Osteocyte (in vitro differentiated cells): ENCODE measurements around the gene FBXL16. TPM values are rescaled to one million over a fixed set of nuclear protein-coding genes. Genes with fewer than 3 reads are reported as not detected.

Experiments
- DNase-seq: peaks from one replicate; pipeline ENCODE4 v3.0.0; 2021; ENCODE audit warnings: mixed read lengths; ENCODE audit not compliant: unreplicated experiment; ENCODE audit errors: extremely low spot score
- H3K27ac Mint-ChIP-seq: one replicate; pipeline ENCODE4 v1.8.0; 2021; ENCODE audit warnings: mild to moderate bottlenecking, mixed read lengths; ENCODE audit not compliant: unreplicated experiment
- H3K27me3 Mint-ChIP-seq: one replicate; pipeline ENCODE4 v1.8.0; 2021; ENCODE audit warnings: mixed read lengths; ENCODE audit not compliant: unreplicated experiment
- H3K36me3 Mint-ChIP-seq: one replicate; pipeline ENCODE4 v1.8.0; 2021; ENCODE audit warnings: mixed read lengths; ENCODE audit not compliant: unreplicated experiment
- H3K4me1 Mint-ChIP-seq: one replicate; pipeline ENCODE4 v1.8.0; 2021; ENCODE audit warnings: mixed read lengths; ENCODE audit not compliant: unreplicated experiment
- H3K4me3 Mint-ChIP-seq: one replicate; pipeline ENCODE4 v1.8.0; 2021; ENCODE audit warnings: mild to moderate bottlenecking, moderate library complexity, mixed read lengths; ENCODE audit not compliant: unreplicated experiment
- H3K9me3 Mint-ChIP-seq: one replicate; pipeline ENCODE4 v1.8.0; 2021; ENCODE audit warnings: mixed read lengths; ENCODE audit not compliant: unreplicated experiment
- total RNA-seq: library from RNA; stranded (reverse); gene quantifications from 2 replicates; pipeline ENCODE4 v1.2.1, GENCODE V29; 2021
- TF ChIP-seq, protein P1 (sequence below): fragments of 200-600 bp; sonication (generic); IDR thresholded peaks from 2 replicates; pipeline ENCODE4 v1.5.0; 2021; ENCODE audit warnings: antibody characterized with exemption, mild to moderate bottlenecking, moderate library complexity

The FBXL16 gene
- total RNA-seq, 1 donor from 2014 or later: 0.32 TPM

DNA sequence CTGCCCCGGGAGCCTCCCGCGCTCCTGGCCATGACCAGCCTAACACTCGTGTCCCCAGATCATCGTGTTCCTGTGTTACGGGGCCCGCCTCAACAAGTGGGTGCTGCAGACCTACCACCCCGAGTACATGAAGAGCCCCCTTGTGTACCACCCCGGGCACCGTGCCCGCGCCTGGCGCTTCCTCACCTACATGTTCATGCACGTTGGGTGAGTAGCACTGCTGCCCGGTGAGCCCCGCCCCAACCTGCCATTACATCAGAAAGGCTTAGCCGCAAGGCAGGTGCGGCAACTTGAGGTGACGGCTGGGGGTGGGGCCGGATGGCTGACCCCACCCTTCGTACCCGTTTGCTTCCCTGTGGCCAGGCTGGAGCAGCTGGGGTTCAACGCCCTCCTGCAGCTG, 28.7 kb downstream of the FBXL16 start:
- H3K36me3 Mint-ChIP-seq: peaks cover 10% of the 10 kb centered on the region
- no peak overlapping the region for H3K4me3 Mint-ChIP-seq

DNA sequence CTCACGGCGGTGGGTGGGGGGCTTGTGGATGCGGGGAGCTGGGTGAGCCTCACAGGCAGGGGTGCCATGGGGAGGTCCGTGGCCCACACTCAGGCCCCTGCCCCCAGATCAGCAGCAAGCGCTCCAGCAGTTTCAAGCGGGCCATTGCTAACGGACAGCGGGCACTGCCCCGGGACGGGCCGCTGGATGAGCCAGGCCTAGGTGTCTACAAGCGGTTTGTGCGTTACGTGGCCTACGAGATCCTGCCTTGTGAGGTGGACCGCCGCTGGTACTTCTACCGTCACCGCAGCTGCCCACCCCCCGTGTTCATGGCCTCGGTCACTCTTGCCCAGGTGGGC, 29.1 kb downstream of the FBXL16 start:
- H3K4me1 Mint-ChIP-seq: peaks cover 17% of the 10 kb centered on the region
- TF ChIP-seq, protein P1, sequence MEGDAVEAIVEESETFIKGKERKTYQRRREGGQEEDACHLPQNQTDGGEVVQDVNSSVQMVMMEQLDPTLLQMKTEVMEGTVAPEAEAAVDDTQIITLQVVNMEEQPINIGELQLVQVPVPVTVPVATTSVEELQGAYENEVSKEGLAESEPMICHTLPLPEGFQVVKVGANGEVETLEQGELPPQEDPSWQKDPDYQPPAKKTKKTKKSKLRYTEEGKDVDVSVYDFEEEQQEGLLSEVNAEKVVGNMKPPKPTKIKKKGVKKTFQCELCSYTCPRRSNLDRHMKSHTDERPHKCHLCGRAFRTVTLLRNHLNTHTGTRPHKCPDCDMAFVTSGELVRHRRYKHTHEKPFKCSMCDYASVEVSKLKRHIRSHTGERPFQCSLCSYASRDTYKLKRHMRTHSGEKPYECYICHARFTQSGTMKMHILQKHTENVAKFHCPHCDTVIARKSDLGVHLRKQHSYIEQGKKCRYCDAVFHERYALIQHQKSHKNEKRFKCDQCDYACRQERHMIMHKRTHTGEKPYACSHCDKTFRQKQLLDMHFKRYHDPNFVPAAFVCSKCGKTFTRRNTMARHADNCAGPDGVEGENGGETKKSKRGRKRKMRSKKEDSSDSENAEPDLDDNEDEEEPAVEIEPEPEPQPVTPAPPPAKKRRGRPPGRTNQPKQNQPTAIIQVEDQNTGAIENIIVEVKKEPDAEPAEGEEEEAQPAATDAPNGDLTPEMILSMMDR: no peak
- no peaks in the 10 kb centered on the region for H3K27me3 Mint-ChIP-seq
- H3K36me3 Mint-ChIP-seq: peaks cover 7% of the 10 kb centered on the region
- H3K4me3 Mint-ChIP-seq: no peak overlapping the region
- H3K9me3 Mint-ChIP-seq: no peaks in the 10 kb centered on the region
- no peak overlapping the region for H3K27ac Mint-ChIP-seq
- DNase-seq: no peak

More for the DNA sequence above, 28.7 kb downstream of the FBXL16 start:
- Mint-ChIP-seq H3K9me3 (no peaks in the 10 kb centered on the region), H3K27me3 (no peaks in the 10 kb centered on the region), H3K27ac (no peak overlapping the region), H3K4me1 (peaks cover 20% of the 10 kb centered on the region)
- TF ChIP-seq, protein P1: no peak
- no peak for DNase-seq

DNA sequence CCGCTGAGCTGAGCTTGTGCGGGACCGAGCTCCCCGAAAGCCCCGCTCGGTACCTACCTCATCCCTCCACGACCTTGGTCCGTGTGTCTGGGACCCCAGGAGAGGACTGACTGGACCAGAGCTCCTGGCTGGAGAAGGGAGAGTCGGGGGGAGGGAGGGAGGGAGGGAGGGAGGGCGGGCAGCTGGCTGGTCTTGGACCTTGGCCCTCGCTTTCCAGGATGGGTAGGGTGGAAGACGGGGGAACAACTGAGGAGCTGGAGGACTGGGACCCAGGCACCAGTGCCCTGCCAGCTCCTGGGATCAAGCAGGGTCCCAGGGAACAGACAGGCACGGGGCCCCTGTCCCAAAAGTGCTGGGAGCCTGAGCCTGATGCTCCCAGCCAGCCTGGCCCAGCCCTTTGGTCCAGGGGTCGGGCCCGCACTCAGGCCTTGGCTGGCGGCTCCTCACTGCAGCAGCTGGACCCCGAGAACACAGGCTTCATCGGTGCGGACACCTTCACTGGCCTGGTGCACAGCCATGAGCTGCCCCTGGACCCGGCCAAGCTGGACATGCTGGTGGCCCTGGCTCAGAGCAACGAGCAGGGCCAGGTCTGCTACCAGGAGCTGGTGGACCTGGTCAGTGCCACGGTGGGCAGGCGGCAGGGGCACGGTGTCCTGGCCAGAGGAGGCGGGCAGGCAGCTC, 29.6 kb downstream of the FBXL16 start:
- DNase-seq: no peak

DNA sequence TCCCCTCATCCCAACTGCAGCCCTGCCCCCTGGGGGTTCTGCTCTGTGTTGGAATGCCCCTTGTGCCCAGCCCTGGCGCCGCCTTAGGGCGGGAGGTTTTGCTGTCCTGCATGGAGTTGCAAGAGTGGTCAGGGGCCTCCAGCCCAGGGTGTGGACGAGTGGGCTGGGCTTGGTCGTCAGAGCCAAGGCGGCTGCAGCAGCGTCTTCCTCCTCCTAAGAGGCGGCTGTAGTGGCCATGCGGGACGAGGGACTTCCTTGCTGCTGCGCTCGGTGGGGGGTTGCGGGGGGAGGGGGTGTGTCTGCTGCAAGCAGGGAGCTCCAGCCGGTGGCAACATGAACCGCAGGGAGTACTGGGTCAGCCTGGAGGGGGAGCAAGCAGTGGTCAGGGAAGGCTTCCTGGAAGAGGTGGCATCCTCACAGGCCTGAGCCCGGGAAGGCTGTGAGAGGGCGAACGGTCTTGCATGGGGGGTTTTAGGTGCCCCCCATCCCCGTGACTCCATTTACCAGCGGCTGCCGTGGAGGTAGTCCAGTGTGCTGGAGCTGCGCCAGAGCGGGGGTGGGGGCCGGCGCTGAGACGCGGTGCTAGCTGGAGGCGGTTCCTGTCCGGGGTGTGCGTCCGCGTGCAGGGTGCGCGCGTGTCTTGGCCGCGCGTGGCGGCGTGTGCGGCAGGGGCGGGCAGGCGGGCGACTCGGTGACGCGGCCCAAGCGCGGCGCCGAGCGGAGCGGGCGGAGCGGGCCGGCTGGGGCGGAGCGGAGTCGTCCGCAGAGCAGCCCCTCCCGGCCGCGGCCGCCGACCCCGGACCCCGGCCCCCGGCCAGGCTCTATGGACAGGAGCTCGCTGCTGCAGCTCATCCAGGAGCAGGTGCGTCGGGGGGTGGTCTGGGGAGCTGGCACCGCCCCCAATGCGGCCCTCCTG, 30.4 kb downstream of the FBXL16 start, which contains the start of gene RHBDL1:
Gene RHBDL1, plus strand, starts transcription at position 704 of the 916 bp plus-strand sequence. Its CDS starts 120 bp downstream, at position 824.
- H3K4me3 Mint-ChIP-seq: no peak within 1 kb of the TSS
- H3K9me3 Mint-ChIP-seq: no peaks in the 10 kb centered on the region
- TF ChIP-seq, protein P1: no peak
- H3K27me3 Mint-ChIP-seq: no peaks in the 10 kb centered on the region
- H3K27ac Mint-ChIP-seq: no peak within 1 kb of the TSS
- peaks cover 10% of the 10 kb centered on the region for H3K4me1 Mint-ChIP-seq
- peaks cover 2% of the 10 kb centered on the region for H3K36me3 Mint-ChIP-seq
- no peak for DNase-seq

More for the DNA sequence above, 29.6 kb downstream of the FBXL16 start:
- Mint-ChIP-seq H3K9me3 (no peaks in the 10 kb centered on the region), H3K27ac (no peak overlapping the region), H3K4me3 (no peak overlapping the region), H3K36me3 (peaks cover 3% of the 10 kb centered on the region), H3K27me3 (no peaks in the 10 kb centered on the region), H3K4me1 (peaks cover 12% of the 10 kb centered on the region)
- TF ChIP-seq, protein P1: no peak
